K562 (cell line): ENCODE measurements around the gene AMBRA1. TPM values are rescaled to one million over a fixed set of nuclear protein-coding genes. Genes with fewer than 3 reads are reported as not detected.

ENCODE experiments used
- CTBP1 ChIP-seq: fragments of 450-650 bp; IDR thresholded peaks from 2 replicates; pipeline ENCODE4 v1.6.1; 2016; ENCODE audit warnings: borderline replicate concordance
- ELF1 ChIP-seq: fragments of 200-800 bp; sonication (Bioruptor generic); IDR thresholded peaks from 2 replicates; pipeline ENCODE4 v1.6.1; 2016; ENCODE audit warnings: missing genetic modification characterization, missing compliant biosample characterization
- GABPA ChIP-seq: fragments of 200-800 bp; sonication (Bioruptor generic); conservative IDR thresholded peaks from 2 replicates; pipeline ENCODE4 v1.6.1; 2016; ENCODE audit warnings: low read depth, missing genetic modification characterization, missing compliant biosample characterization
- GATAD2A ChIP-seq: fragments of 450-650 bp; IDR thresholded peaks from 2 replicates; pipeline ENCODE4 v1.6.1; 2017
- KHSRP ChIP-seq: fragments of 450-650 bp; IDR thresholded peaks from 2 replicates; pipeline ENCODE4 v1.6.1; 2017
- KLF10 ChIP-seq: fragments of 250-450 bp; sonication (Bioruptor Pico); IDR thresholded peaks from 2 replicates; pipeline ENCODE4 v1.6.1; 2021; ENCODE audit warnings: matching md5 sums
- NR3C1 ChIP-seq: sonication (generic); formaldehyde crosslinking; IDR thresholded peaks from 2 replicates; pipeline ENCODE4 v1.8.1; 2022; ENCODE audit warnings: missing genetic modification reagents
- NRF1 ChIP-seq, 2 experiments: fragments of 450-650 bp; IDR thresholded peaks in 1 of 2; conservative IDR thresholded peaks in 1 of 2; 2 replicates each; pipeline ENCODE4 v1.6.1; 2014; ENCODE audit warnings: mild to moderate bottlenecking in 2 of 2
- RFX1 ChIP-seq: fragments of 450-650 bp; IDR thresholded peaks from 2 replicates; pipeline ENCODE4 v1.6.1; 2016; ENCODE audit warnings: mild to moderate bottlenecking, moderate library complexity
- SAP30 ChIP-seq: fragments of 200-600 bp; sonication (generic); IDR thresholded peaks from 2 replicates; pipeline ENCODE4 v1.6.1; 2012; ENCODE audit warnings: borderline replicate concordance, low read depth, mild to moderate bottlenecking, moderate library complexity, low read length, control low read depth, inconsistent platforms; ENCODE audit not compliant: insufficient read depth, poor library complexity, severe bottlenecking
- SMAD2 ChIP-seq: fragments of 150-350 bp; IDR thresholded peaks from 2 replicates; pipeline ENCODE4 v1.6.1; 2014; ENCODE audit warnings: low read depth, mild to moderate bottlenecking, low read length
- SMARCA4 ChIP-seq: fragments of 450-650 bp; IDR thresholded peaks from 2 replicates; pipeline ENCODE4 v1.6.1; 2016
- SMARCE1 ChIP-seq: fragments of 450-650 bp; IDR thresholded peaks from 2 replicates; pipeline ENCODE4 v1.7.1; 2016; ENCODE audit warnings: mild to moderate bottlenecking
- STAT5B ChIP-seq: fragments of 250-450 bp; sonication (Bioruptor Pico); IDR thresholded peaks from 2 replicates; pipeline ENCODE4 v1.8.0; 2021; ENCODE audit warnings: mild to moderate bottlenecking, inconsistent platforms
- THRAP3 ChIP-seq: fragments of 450-650 bp; IDR thresholded peaks from 2 replicates; pipeline ENCODE4 v1.6.1; 2016; ENCODE audit warnings: mild to moderate bottlenecking, inconsistent platforms, borderline replicate concordance
- ZBTB8A ChIP-seq: fragments of 450-650 bp; IDR thresholded peaks from 2 replicates; pipeline ENCODE4 v1.6.1; 2018; ENCODE audit warnings: mild to moderate bottlenecking, moderate library complexity; ENCODE audit not compliant: partially characterized antibody
- ZFPM2 ChIP-seq: fragments of 250-450 bp; sonication (Bioruptor Pico); IDR thresholded peaks from 2 replicates; pipeline ENCODE4 v1.5.1; 2022; ENCODE audit warnings: mild to moderate bottlenecking
- ZNF764 ChIP-seq: fragments of 250-450 bp; sonication (Bioruptor Pico); IDR thresholded peaks from 2 replicates; pipeline ENCODE4 v1.4.0; 2020; ENCODE audit warnings: low read depth, mild to moderate bottlenecking, moderate library complexity
- polyA plus RNA-seq, 8 experiments: library from polyadenylated mRNA; depleted of rRNA in 4 of 8; stranded (reverse) in 5 of 8; unstranded in 3 of 8; fragments of >200 nt; fragmentation: Nextera tagmentation in 2 of 8; fragmentation: Illumina TruSeq in 1 of 8; extraction: Ambion mirVana in 2 of 8; extraction: Trizol in 1 of 8; gene quantifications; 2 replicates each; pipeline versions ENCODE4 v1.2.1 to v1.2.3, GENCODE V29; 2011 to 2014; ENCODE audit warnings: inconsistent platforms in 1 of 8, missing spikeins in 1 of 8
- total RNA-seq, 7 experiments: library from RNA; depleted of rRNA in 6 of 7; stranded (reverse); fragments of >200 nt in 6 of 7; fragmentation: Illumina TruSeq in 2 of 7; extraction: Trizol in 2 of 7; gene quantifications; 2 replicates each; pipeline versions ENCODE4 v1.2.1 to v1.2.3, GENCODE V29; 2011 to 2021; ENCODE audit warnings: low replicate concordance in 1 of 7
- TF ChIP-seq, protein P1 (sequence below): fragments of 250-450 bp; sonication (Bioruptor Pico); IDR thresholded peaks from 2 replicates; pipeline ENCODE4 v1.5.0; 2021
- TF ChIP-seq, protein P2 (sequence below): fragments of 450-650 bp; IDR thresholded peaks from 2 replicates; pipeline ENCODE4 v1.6.1; 2016; ENCODE audit warnings: low read depth, mild to moderate bottlenecking, moderate library complexity
- TF ChIP-seq, protein P3 (sequence below): sonication (generic); formaldehyde crosslinking; IDR thresholded peaks from 2 replicates; pipeline ENCODE4 v1.8.1; 2023; ENCODE audit warnings: mild to moderate bottlenecking, missing genetic modification reagents
- TF ChIP-seq, protein P4 (sequence below): sonication (generic); formaldehyde crosslinking; IDR thresholded peaks from 2 replicates; pipeline ENCODE4 v1.8.0; 2022; ENCODE audit warnings: mild to moderate bottlenecking, missing genetic modification reagents, borderline replicate concordance
- TF ChIP-seq, protein P5 (sequence below): fragments of 450-650 bp; conservative IDR thresholded peaks from 2 replicates; pipeline ENCODE4 v1.6.1; 2016; ENCODE audit warnings: missing genetic modification characterization, low read depth, mild to moderate bottlenecking, missing compliant biosample characterization, moderate library complexity

Gene AMBRA1
- total and polyA plus RNA-seq, 9 of the 15 experiments (the other 6 are each of a cell fraction or from before 2014, with no cell fraction given), result 0.15 to 24.5 (median 13.0) TPM

- TF ChIP-seq SMARCE1, result no peak
- no peak for TF ChIP-seq ZBTB8A
- TF ChIP-seq SAP30, result peak; percentile 87
- no peak for TF ChIP-seq KHSRP
- no peak for TF ChIP-seq SMARCA4
- TF ChIP-seq NRF1 (conservative IDR thresholded peaks at IDR 0.05 in 1 of 2, IDR thresholded peaks at IDR 0.05 in 1 of 2), result peak; percentile 77 to 82
- no peak for TF ChIP-seq STAT5B (CRISPR knock-in tag)
- TF ChIP-seq, protein P1, sequence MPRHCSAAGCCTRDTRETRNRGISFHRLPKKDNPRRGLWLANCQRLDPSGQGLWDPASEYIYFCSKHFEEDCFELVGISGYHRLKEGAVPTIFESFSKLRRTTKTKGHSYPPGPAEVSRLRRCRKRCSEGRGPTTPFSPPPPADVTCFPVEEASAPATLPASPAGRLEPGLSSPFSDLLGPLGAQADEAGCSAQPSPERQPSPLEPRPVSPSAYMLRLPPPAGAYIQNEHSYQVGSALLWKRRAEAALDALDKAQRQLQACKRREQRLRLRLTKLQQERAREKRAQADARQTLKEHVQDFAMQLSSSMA (CRISPR knock-in tag), result no peak
- TF ChIP-seq, protein P2, sequence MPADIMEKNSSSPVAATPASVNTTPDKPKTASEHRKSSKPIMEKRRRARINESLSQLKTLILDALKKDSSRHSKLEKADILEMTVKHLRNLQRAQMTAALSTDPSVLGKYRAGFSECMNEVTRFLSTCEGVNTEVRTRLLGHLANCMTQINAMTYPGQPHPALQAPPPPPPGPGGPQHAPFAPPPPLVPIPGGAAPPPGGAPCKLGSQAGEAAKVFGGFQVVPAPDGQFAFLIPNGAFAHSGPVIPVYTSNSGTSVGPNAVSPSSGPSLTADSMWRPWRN, result no peak
- TF ChIP-seq KLF10 (CRISPR knock-in tag), result no peak
- no peak for TF ChIP-seq ZFPM2 (CRISPR knock-in tag)
- TF ChIP-seq SMAD2, result no peak
- peak; percentile 89 for TF ChIP-seq GABPA
- TF ChIP-seq ZNF764, result no peak
- TF ChIP-seq ELF1 (tag), result peak; percentile 84
- TF ChIP-seq NR3C1, result no peak
- TF ChIP-seq, protein P3, sequence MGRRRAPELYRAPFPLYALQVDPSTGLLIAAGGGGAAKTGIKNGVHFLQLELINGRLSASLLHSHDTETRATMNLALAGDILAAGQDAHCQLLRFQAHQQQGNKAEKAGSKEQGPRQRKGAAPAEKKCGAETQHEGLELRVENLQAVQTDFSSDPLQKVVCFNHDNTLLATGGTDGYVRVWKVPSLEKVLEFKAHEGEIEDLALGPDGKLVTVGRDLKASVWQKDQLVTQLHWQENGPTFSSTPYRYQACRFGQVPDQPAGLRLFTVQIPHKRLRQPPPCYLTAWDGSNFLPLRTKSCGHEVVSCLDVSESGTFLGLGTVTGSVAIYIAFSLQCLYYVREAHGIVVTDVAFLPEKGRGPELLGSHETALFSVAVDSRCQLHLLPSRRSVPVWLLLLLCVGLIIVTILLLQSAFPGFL (CRISPR knock-in tag), result no peak
- TF ChIP-seq, protein P4, sequence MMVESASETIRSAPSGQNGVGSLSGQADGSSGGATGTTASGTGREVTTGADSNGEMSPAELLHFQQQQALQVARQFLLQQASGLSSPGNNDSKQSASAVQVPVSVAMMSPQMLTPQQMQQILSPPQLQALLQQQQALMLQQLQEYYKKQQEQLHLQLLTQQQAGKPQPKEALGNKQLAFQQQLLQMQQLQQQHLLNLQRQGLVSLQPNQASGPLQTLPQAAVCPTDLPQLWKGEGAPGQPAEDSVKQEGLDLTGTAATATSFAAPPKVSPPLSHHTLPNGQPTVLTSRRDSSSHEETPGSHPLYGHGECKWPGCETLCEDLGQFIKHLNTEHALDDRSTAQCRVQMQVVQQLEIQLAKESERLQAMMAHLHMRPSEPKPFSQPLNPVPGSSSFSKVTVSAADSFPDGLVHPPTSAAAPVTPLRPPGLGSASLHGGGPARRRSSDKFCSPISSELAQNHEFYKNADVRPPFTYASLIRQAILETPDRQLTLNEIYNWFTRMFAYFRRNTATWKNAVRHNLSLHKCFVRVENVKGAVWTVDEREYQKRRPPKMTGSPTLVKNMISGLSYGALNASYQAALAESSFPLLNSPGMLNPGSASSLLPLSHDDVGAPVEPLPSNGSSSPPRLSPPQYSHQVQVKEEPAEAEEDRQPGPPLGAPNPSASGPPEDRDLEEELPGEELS (CRISPR knock-in tag), result no peak
- no peak for TF ChIP-seq GATAD2A
- TF ChIP-seq THRAP3, result no peak
- TF ChIP-seq RFX1, result no peak
- TF ChIP-seq, protein P5, sequence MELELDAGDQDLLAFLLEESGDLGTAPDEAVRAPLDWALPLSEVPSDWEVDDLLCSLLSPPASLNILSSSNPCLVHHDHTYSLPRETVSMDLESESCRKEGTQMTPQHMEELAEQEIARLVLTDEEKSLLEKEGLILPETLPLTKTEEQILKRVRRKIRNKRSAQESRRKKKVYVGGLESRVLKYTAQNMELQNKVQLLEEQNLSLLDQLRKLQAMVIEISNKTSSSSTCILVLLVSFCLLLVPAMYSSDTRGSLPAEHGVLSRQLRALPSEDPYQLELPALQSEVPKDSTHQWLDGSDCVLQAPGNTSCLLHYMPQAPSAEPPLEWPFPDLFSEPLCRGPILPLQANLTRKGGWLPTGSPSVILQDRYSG, result no peak
- peak; percentile 54; the same call in 1 of the 2 replicates for TF ChIP-seq CTBP1
Measured at GRCh38 chr11:46617134-46617971, 23.5 kb upstream of the AMBRA1 start, which contains the start of the genes ATG13 and HARBI1 (continued).
